ENCODE measurements around the gene NMRAL1.
A peak's percentile ranks its signal among the peaks of the same experiment; 100 is the strongest.

The NMRAL1 gene

DNA sequence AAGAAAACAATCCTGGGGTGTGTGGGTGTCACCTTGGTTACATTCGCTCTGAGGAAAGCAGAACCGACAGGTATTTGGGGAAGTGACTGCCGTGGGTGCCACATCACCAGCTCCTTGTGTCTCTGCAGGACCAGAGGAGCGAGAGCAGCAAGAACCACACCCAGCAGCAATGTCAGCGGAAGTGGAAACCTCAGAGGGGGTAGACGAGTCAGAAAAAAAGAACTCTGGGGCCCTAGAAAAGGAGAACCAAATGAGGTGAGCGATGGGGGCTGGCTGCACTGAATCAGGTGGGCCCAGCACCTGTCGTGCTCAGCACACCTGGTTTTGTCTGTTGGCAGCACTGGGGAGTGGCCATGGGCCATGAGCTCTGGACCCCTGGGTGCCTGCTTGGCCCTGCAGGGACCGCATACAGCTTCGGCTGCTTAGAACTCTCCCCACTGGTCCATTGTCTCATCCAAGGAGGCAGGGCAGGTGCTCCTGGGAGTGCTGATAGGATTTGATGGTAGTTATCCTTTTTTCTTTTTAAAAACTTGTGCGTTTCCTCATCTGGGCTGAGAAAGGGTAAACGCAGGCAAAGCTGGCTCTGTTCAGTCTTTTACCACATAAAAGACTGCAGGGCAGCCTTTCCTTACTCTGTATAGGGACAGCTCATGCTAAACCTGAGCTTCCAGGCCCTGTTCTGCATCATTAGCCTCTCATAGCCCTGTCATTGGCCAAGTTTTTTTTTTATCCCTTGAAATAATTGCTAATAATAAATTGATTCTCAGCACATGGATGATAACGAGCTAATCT, 31.1 kb upstream of the NMRAL1 start:
- DNase-seq (ENCODE audit: low read depth, low spot score): no peak

GRCh38 chr16:4501071-4501478, 26.6 kb upstream of the NMRAL1 start:
- peak; percentile 61 for DNase-seq (ENCODE audit: low read depth, low spot score)

DNA sequence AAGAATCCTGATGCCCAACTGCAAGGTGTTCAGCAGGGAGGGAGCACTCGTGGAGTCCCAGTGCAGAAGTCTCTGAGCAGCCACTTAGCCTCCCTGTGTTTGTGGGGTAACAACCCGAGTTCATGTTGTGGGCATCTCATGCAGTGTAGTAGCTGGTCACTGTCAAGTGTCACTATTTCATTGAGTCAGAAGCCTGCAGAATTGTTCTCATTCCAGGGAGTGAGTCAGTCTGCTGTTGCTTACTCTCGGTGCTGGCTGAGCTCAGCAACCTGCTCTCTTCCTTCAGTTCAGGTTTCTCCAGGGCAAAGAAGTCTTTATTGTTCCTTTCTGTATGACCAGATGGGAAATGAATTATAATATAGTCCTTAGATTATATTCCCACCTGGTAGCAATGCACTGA, 25.8 kb upstream of the NMRAL1 start:
- DNase-seq (ENCODE audit: low read depth, low spot score): peak; percentile 88

- no peak for DNase-seq (ENCODE audit: low read depth, low spot score)
Observed at GRCh38 chr16:4499196-4499555, 24.8 kb upstream of the NMRAL1 start.

DNA sequence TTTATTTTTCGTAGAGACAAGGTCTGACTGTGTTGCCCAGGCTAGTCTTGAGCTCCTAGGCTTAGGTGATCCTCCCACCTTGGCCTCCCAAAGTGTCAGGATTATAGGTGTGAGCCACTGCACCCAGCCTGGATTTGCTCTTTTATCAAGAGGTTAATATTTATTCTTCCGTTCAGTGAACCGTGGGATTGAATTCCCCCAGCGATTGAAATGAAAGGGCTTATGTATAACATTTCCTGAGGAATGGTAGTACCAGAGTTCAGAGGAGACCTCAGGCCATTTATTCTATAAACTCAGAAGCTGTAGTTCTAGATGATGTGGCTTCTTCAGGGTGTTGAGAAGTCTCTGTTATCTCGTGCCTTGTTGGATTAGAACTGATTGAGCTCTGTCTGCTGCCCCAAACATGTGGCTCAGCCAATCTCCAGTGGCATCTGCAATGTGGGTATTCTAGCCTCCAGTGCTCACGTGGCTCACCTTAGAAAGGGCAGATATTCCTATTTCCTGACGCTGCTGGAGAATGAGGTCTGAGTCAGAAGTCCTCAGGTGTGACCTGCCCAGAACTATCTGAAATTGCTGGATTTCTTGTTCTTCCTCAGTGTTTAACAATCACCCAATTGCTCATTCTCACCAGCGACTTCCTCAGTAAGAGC, 24.2 kb upstream of the NMRAL1 start:
- DNase-seq (ENCODE audit: low read depth, low spot score): no peak

GRCh38 chr16:4496305-4496704, 21.9 kb upstream of the NMRAL1 start:
- peak; percentile 62 for DNase-seq (ENCODE audit: low read depth, low spot score)

DNA sequence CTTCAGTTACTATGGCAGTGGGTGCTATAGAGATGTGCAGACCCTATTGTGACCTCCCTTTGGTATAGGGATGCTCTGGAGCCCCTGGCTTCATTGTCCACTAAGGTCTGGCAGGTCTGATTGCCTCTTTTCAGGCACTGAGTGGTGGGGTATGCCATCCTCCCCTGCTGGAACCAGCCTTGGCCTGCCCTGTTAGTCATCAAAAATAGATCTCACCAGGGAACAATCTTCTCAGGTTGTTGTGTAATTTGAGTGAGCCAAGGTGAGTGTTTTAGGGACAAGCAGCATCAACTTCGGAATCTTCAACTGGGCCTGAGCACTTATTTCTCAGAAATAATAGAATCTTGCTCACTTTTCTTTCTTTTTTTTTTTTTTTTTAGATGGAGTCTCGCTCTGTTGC, 21.3 kb upstream of the NMRAL1 start:
- DNase-seq (ENCODE audit: low read depth, low spot score): no peak

DNA sequence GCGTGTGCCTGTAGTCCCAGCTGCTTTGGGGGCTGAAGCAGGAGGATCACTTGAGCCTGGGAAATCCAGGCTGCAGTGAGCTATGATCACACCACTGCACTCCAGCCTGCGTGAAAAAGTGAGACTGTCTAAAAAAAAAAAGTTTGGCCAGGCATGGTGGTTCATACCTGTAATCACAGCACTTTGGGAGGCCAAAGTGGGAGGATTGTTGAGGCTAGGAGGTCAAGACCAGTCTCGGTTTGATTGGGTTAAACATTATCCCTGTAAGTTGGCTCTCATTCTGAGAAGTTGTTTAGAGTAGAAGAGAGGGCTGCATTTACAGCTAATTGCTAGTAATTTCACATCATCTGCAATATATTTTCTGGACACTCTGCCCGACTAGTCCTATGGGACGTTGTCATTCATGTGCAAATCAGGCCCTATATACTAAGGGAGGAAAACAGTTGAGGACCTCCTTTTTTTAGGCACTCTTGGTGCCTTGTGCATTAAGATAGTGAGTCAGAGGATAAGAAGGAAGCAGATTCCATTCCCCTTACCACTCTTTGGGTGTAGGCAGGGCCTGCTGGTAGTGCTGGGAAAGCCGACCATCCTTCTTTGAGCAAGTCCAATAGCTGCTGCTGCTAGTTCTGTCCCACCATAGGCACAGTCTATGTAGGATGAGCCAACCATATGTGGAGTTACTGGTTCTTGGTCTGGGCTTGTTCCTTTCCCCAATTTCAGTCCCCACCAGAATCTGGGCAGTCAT, 20.5 kb upstream of the NMRAL1 start:
- peak; percentile 69 for DNase-seq (ENCODE audit: low read depth, low spot score)

DNA sequence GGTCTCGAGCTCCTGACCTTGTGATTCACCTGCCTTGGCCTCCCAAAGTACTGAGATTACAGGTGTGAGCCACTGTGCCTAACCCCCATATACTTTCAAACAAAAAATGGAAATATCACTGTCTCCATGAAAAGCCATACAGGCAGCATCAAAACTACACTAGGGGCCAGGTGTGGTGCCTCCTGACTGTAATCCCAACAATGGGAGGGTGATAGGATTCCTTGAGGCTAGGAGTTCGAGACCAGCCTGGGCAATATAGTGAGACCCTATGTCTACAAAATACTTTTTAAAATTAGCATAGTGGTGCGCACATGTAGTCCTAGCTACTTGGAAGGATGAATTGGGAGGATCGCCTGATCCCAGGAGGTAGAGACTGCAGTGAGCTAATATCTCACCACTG, 17.5 kb upstream of the NMRAL1 start:
- no peak for DNase-seq (ENCODE audit: low read depth, low spot score)

DNA sequence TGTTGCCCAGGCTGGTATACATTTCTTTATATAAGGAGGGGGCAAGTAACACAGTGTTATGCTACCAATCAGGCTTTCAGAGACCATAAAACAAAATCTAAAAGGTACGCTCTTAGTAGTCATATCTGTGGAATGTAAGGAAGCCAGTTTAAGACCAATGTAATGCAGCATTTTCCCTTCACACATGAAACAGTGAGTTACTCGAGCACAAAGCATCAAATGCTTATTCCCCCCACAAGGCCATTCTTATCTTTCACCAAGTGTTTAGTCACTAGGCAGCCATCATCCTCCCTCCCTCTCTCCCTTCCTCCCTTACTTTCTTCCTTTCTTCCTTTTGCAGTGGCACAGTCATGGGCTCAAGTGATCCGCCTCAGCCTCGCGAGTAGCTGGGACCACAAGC, 14.6 kb upstream of the NMRAL1 start:
- peak; percentile 88 for DNase-seq (ENCODE audit: low read depth, low spot score)

GRCh38 chr16:4488499-4488967, 14.1 kb upstream of the NMRAL1 start:
- peak; percentile 24 for DNase-seq (ENCODE audit: low read depth, low spot score)

- DNase-seq (ENCODE audit: low read depth, low spot score): peak; percentile 76
Observed at GRCh38 chr16:4487955-4488498, 13.6 kb upstream of the NMRAL1 start.

DNA sequence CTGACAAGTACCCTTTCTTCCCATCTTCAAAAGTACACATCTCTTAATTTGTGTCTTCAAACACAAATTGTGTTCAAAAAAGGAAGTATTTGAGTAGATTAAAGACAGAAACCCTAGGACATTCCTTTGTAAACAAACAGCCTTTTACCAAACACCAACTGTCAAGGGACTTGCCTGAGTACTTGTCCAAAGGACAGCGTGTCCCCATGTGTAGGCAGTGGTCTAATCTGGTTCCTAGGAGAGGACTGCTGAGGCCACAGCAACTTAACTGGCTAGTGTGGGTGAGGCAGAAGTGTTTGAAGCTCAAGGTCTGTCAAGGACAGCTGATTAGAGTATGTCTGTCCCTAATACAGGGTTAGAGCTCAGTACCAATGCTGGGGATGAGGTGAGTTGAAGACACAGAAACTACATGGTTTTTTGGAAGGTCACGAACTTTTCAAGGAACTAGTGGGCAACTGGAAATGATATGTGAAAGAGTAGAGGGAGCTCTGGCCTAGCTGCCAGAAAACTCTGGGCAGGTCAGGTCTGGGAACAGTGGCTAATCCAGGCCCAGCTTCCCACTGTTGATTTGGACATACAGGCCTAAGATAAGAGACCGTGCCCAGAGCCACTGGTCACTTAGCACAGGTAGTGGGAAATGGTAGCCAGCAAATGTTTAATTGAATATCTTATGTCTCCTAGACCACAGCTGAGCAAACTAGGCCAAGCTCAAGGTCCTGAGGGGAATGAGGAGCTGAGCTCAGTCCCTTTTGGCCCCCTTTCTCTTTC, 11.9 kb upstream of the NMRAL1 start:
- DNase-seq (ENCODE audit: low read depth, low spot score): no peak

GRCh38 chr16:4481963-4482362, 7.5 kb upstream of the NMRAL1 start:
- no peak for DNase-seq (ENCODE audit: low read depth, low spot score)

GRCh38 chr16:4481526-4481925, 7.1 kb upstream of the NMRAL1 start:
- no peak for DNase-seq (ENCODE audit: low read depth, low spot score)

DNA sequence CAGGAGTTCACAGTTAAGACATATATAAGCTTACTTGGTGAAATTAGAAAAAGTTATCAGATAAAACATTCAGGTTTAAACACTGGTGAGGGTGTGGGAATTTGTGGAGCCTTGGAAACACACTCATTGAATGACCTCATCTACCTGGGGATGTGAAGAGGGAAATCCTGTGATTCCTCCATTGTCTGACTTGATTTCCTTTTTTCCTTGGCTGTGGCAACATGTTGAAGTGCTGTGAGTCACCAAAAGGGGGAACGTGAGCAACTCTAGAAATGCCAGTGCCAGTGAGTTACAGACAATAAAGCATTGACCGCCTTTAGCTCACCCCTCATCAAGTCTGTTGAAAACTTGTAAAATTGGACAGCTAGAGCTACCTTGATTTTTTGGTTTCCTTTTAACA, 3.5 kb upstream of the NMRAL1 start:
- peak; percentile 77 for DNase-seq (ENCODE audit: low read depth, low spot score)

DNA sequence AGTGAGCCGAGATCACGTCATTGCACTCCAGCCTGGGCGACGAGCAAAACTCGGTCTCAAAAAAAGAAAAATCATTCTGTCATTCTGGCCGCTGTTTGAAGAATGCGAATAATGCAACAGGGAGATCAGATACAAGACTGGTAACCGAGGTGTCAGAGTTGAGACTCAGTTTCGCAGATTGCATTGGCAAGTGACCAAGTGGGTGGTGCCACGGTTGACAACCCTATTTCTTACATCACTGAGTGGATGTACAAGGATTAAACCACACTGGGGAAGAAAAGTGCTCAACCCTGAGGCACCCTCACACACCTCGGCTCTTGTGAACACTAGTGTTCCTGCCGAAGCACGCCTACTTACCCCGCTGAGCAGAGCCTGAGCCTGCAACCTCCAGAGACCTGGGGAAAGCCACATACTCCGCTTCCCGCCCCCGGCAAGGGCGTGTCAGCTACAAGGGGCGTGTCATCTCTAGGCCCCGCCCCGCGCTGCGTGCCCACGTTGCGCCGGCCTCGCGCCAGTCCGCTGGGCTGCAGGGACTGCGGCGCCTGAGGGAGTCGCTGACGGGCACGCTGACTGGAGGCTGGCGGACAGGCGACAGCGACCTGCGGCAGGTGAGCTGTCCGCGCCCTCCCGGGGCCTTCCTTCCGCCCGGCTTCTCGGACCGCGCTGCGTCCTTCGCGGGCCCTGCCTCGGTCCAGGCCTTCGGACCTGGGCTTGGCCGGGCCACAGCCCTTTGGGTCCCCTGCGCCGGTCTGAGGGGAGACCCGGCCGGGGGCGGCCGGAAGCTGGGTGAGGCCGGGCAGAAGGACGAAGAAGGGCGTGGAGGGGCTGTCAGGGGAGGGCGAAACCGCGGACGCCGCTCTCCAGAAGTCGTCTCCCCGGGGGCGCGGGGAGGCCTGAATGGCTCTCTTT, 1.7 kb upstream of the NMRAL1 start, which contains the start of gene HMOX2:
Gene HMOX2 (plus strand): TSS at position 519 of the 909 bp plus-strand sequence. CDS start 29,127 bp downstream, outside the sequence.
- DNase-seq (ENCODE audit: low read depth, low spot score): peak; percentile 97

GRCh38 chr16:4472880-4473279, 1.5 kb downstream of the NMRAL1 start:
- no peak for DNase-seq (ENCODE audit: low read depth, low spot score)

DNA sequence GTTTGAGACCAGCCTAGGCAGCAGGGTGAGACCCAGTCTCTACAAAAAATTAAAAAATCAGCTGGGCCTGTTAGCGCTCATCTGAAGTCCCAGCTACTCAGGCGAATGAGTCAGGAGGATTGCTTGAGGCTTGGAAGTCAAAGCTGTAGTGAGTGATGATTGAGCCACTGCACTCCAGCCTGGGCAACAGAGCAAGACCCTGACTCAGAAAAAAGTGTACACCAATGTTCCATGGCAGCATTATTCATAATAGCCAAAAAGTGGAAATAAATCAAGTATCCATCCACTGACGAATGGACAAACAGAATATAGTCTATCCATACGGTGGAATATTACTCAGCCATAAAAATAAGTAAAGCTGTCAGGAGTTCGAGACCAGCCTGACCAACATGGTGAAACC, 2.6 kb downstream of the NMRAL1 start:
- DNase-seq (ENCODE audit: low read depth, low spot score): no peak

DNA sequence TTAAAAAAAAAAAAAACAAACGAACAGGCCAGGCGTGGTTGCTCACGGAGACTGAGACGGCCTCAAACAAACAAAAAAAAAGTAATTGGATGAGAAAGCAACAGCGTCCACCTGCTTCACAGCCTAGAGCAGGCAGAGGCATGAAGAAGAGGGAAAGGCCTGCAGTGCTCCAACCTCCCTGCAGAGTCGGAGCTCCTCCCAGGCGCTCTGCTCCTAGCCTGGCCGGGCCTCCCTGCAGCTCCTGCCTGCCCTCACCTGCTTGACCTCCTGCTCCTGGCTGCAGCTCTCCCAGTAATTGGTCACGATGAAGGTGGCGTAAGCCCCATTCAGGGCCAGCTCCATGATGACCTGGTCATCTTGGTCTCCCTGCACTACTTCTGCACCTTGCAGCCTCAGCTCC, 5.5 kb downstream of the NMRAL1 start:
- no peak for DNase-seq (ENCODE audit: low read depth, low spot score)
